HepG2 (cell line): ENCODE results near the gene DDI2.

Source experiments
- CBFB ChIP-seq: sonication (generic); formaldehyde crosslinking; IDR thresholded peaks from 2 replicates; pipeline ENCODE4 v1.4.0; 2020; ENCODE audit warnings: missing genetic modification reagents
- KDM1A ChIP-seq: IDR thresholded peaks from 2 replicates; pipeline ENCODE4 v1.6.1; 2016; ENCODE audit warnings: missing compliant biosample characterization
- MAFK ChIP-seq, 2 experiments: IDR thresholded peaks in 1 of 2; conservative IDR thresholded peaks in 1 of 2; 2 replicates each; pipeline ENCODE4 v1.6.1; 2011; ENCODE audit warnings: improper control_type of control experiment in 2 of 2, low read length in 2 of 2
- MATR3 ChIP-seq: sonication (generic); formaldehyde crosslinking; IDR thresholded peaks from 2 replicates; pipeline ENCODE4 v1.4.0; 2020; ENCODE audit warnings: missing genetic modification reagents
- SMAD3 ChIP-seq: sonication (generic); formaldehyde crosslinking; IDR thresholded peaks from 2 replicates; pipeline ENCODE4 v1.4.0; 2020; ENCODE audit warnings: missing genetic modification reagents
- ZNF335 ChIP-seq: sonication (generic); formaldehyde crosslinking; IDR thresholded peaks from 2 replicates; pipeline ENCODE4 v1.4.0; 2020; ENCODE audit warnings: missing genetic modification reagents
- TF ChIP-seq, protein P1 (sequence below): IDR thresholded peaks from 2 replicates; pipeline ENCODE4 v1.6.1; 2016; ENCODE audit warnings: missing compliant biosample characterization, missing genetic modification reagents, borderline replicate concordance
- TF ChIP-seq, protein P2 (sequence below), 2 experiments: fragments of 450-650 bp in 1 of 2; sonication (generic) in 1 of 2; formaldehyde crosslinking; IDR thresholded peaks; 2 replicates each; pipeline versions ENCODE4 v1.5.0 to v1.8.0; 2020 to 2022; ENCODE audit warnings: mild to moderate bottlenecking in 1 of 2, missing genetic modification reagents in 1 of 2
- TF ChIP-seq, protein P3 (sequence below): sonication (generic); formaldehyde crosslinking; IDR thresholded peaks from 2 replicates; pipeline ENCODE4 v1.5.0; 2020; ENCODE audit warnings: mild to moderate bottlenecking, missing genetic modification reagents, moderate library complexity
- TF ChIP-seq, protein P4 (sequence below): IDR thresholded peaks from 2 replicates; pipeline ENCODE4 v1.6.1; 2016
- TF ChIP-seq, protein P5 (sequence below): sonication (generic); formaldehyde crosslinking; IDR thresholded peaks from 2 replicates; pipeline ENCODE4 v1.8.1; 2022; ENCODE audit warnings: low read depth, mild to moderate bottlenecking, missing genetic modification reagents

DNA sequence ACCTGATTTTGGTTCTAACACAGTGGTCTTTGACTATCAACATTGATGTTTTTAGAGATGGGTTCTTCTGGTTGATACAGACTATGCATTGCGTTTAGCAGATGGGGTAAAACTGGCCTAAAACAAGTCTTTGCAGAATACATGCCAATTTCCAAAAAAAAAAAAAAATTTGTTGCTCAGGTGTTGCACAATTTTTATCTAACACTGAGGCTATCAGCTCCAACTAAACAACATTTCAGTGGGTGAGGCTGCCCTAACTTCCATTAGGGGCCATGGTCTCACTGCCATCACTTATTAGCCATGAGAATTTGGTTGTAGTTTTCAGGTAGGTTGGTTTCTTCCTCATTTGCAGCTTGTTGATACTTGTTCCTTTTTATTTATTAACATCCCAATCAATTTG is 46.4 kb upstream of the DDI2 start:
- TF ChIP-seq CBFB (CRISPR knock-in tag), result no peak
- TF ChIP-seq, protein P1, sequence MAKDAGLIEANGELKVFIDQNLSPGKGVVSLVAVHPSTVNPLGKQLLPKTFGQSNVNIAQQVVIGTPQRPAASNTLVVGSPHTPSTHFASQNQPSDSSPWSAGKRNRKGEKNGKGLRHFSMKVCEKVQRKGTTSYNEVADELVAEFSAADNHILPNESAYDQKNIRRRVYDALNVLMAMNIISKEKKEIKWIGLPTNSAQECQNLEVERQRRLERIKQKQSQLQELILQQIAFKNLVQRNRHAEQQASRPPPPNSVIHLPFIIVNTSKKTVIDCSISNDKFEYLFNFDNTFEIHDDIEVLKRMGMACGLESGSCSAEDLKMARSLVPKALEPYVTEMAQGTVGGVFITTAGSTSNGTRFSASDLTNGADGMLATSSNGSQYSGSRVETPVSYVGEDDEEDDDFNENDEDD (CRISPR knock-in tag), result no peak
- TF ChIP-seq, protein P2, sequence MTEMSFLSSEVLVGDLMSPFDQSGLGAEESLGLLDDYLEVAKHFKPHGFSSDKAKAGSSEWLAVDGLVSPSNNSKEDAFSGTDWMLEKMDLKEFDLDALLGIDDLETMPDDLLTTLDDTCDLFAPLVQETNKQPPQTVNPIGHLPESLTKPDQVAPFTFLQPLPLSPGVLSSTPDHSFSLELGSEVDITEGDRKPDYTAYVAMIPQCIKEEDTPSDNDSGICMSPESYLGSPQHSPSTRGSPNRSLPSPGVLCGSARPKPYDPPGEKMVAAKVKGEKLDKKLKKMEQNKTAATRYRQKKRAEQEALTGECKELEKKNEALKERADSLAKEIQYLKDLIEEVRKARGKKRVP (CRISPR knock-in tag; IDR thresholded peaks at IDR 0.05), result no peak
- TF ChIP-seq, protein P3, sequence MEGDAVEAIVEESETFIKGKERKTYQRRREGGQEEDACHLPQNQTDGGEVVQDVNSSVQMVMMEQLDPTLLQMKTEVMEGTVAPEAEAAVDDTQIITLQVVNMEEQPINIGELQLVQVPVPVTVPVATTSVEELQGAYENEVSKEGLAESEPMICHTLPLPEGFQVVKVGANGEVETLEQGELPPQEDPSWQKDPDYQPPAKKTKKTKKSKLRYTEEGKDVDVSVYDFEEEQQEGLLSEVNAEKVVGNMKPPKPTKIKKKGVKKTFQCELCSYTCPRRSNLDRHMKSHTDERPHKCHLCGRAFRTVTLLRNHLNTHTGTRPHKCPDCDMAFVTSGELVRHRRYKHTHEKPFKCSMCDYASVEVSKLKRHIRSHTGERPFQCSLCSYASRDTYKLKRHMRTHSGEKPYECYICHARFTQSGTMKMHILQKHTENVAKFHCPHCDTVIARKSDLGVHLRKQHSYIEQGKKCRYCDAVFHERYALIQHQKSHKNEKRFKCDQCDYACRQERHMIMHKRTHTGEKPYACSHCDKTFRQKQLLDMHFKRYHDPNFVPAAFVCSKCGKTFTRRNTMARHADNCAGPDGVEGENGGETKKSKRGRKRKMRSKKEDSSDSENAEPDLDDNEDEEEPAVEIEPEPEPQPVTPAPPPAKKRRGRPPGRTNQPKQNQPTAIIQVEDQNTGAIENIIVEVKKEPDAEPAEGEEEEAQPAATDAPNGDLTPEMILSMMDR, result no peak
- no peak for TF ChIP-seq SMAD3 (CRISPR knock-in tag)
- TF ChIP-seq MAFK (conservative IDR thresholded peaks at IDR 0.05 in 1 of 2, IDR thresholded peaks at IDR 0.05 in 1 of 2; ENCODE audit: low read length in 2 of 2), result no peak
- TF ChIP-seq MATR3, result no peak
- no peak for TF ChIP-seq KDM1A (CRISPR knock-in tag)
- TF ChIP-seq, protein P4, sequence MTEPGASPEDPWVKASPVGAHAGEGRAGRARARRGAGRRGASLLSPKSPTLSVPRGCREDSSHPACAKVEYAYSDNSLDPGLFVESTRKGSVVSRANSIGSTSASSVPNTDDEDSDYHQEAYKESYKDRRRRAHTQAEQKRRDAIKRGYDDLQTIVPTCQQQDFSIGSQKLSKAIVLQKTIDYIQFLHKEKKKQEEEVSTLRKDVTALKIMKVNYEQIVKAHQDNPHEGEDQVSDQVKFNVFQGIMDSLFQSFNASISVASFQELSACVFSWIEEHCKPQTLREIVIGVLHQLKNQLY (CRISPR knock-in tag), result no peak
- TF ChIP-seq, protein P5, sequence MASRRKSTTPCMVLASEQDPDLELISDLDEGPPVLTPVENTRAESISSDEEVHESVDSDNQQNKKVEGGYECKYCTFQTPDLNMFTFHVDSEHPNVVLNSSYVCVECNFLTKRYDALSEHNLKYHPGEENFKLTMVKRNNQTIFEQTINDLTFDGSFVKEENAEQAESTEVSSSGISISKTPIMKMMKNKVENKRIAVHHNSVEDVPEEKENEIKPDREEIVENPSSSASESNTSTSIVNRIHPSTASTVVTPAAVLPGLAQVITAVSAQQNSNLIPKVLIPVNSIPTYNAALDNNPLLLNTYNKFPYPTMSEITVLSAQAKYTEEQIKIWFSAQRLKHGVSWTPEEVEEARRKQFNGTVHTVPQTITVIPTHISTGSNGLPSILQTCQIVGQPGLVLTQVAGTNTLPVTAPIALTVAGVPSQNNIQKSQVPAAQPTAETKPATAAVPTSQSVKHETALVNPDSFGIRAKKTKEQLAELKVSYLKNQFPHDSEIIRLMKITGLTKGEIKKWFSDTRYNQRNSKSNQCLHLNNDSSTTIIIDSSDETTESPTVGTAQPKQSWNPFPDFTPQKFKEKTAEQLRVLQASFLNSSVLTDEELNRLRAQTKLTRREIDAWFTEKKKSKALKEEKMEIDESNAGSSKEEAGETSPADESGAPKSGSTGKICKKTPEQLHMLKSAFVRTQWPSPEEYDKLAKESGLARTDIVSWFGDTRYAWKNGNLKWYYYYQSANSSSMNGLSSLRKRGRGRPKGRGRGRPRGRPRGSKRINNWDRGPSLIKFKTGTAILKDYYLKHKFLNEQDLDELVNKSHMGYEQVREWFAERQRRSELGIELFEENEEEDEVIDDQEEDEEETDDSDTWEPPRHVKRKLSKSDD (CRISPR knock-in tag), result no peak
- no peak for TF ChIP-seq ZNF335
